Kidney (tissue), 14 donors: ENCODE data around the gene CHD5. TPM values are rescaled to one million over a fixed set of nuclear protein-coding genes. Genes with fewer than 3 reads are reported as not detected.

Source experiments
- DNase-seq, 5 donors: peaks; one replicate each; pipeline ENCODE4 v3.0.0-alpha.2; 2013 to 2020
- FAIRE-seq: peaks from 2 replicates; lab custom pipeline; 2012; peaks lifted over from hg19 to GRCh38; lab: Jason Lieb, UNC
- H3K27ac ChIP-seq, 2 donors: one replicate each; pipeline ENCODE4 v1.7.0; 2013; ENCODE audit warnings: low read depth in 2 of 2, low read length in 2 of 2, inconsistent platforms in 1 of 2
- H3K27me3 ChIP-seq: one replicate; pipeline ENCODE4 v1.7.1; 2013; ENCODE audit warnings: low read length, inconsistent platforms; ENCODE audit not compliant: control insufficient read depth, insufficient read depth
- H3K36me3 ChIP-seq, 3 donors: one replicate each; pipeline versions ENCODE4 v1.7.0 to v1.7.1; 2013; ENCODE audit warnings: low read length in 3 of 3, control low read depth in 1 of 3, inconsistent platforms in 1 of 3; ENCODE audit not compliant: insufficient read depth in 3 of 3, control insufficient read depth in 2 of 3
- H3K4me1 ChIP-seq, 3 donors: one replicate each; pipeline versions ENCODE4 v1.7.0 to v1.7.1; 2013; ENCODE audit warnings: low read length in 3 of 3, inconsistent platforms in 1 of 3, low read depth in 1 of 3; ENCODE audit not compliant: control insufficient read depth in 2 of 3, insufficient read depth in 2 of 3
- H3K4me3 ChIP-seq, 3 donors: one replicate each; pipeline versions ENCODE4 v1.7.0 to v1.8.1; 2013; ENCODE audit warnings: low read length in 3 of 3, control low read depth in 1 of 3, inconsistent platforms in 1 of 3
- H3K9ac ChIP-seq, 3 donors: one replicate each; pipeline versions ENCODE4 v1.7.0 to v1.7.1; 2013; ENCODE audit warnings: low read length in 3 of 3, control low read depth in 1 of 3, inconsistent platforms in 1 of 3
- H3K9me3 ChIP-seq, 3 donors: one replicate each; pipeline versions ENCODE4 v1.7.0 to v1.7.1; 2013; ENCODE audit warnings: low read length in 3 of 3, control low read depth in 1 of 3, inconsistent platforms in 1 of 3; ENCODE audit not compliant: control insufficient read depth in 2 of 3, insufficient read depth in 1 of 3
- CTCF ChIP-seq: IDR thresholded peaks from 3 replicates; pipeline ENCODE4 v1.5.1; 2012; ENCODE audit warnings: mild to moderate bottlenecking, moderate library complexity, borderline replicate concordance; ENCODE audit not compliant: insufficient read depth; ENCODE audit errors: extremely low read depth
- intact Hi-C: fragments of 100-400 bp; cut with DNase I; formaldehyde crosslinking; loops from one replicate; pipeline ENCODE4 v1.11.1; 2022
- polyA plus RNA-seq: library from polyadenylated mRNA; stranded (reverse); fragments of 350-450 nt; fragmentation: Illumina TruSeq; extraction: RNeasy Lipid Tissue Mini Kit (QIAGEN cat#74804); gene quantifications from one replicate; pipeline ENCODE4 v1.2.3, GENCODE V29; 2014; ENCODE audit warnings: low read depth, low replicate concordance; ENCODE audit not compliant: insufficient read depth
- total RNA-seq: library from RNA; stranded (reverse); fragmentation: NEBNext Ultra II Directional; extraction: Animal tissue kit (Norgen Biotek cat#: 25700); gene quantifications from one replicate; pipeline ENCODE4 v1.2.1, GENCODE V29; 2021
- donor health status: control.
- donor health status: control.
- donor health status: control.
- donor health status: control.
- donor health status: control.
- donor health status: DM: yes; HTN: yes; CAD: no.
- donor health status: Normal renal cell carcinoma (clear cell type).

The CHD5 gene
- total and polyA plus RNA-seq, 2 donors from 2014 or later = 0.54 to 0.85 TPM

- Histone ChIP-seq H3K9me3 (no peaks in the 10 kb centered on the region), H3K4me1 (no peaks in the 10 kb centered on the region), H3K27me3 (no peaks in the 10 kb centered on the region), H3K4me3 (no peak overlapping the region), H3K9ac (no peak overlapping the region), H3K36me3 (no peaks in the 10 kb centered on the region), H3K27ac (no peak overlapping the region)
- no peak for TF ChIP-seq CTCF
- FAIRE-seq (no peak), DNase-seq (no peak)
- intact Hi-C loops = no loop called here
Measured at GRCh38 chr1:6071219-6071618, 108.9 kb downstream of the CHD5 start.

GRCh38 chr1:6070450-6070974 lies 109.6 kb downstream of the CHD5 start:
- H3K27me3 ChIP-seq = no peaks in the 10 kb centered on the region
- H3K9me3 ChIP-seq = no peaks in the 10 kb centered on the region
- intact Hi-C loops = no loop called here
- no peak overlapping the region for H3K4me3 ChIP-seq
- no peaks in the 10 kb centered on the region for H3K36me3 ChIP-seq
- H3K4me1 ChIP-seq = no peaks in the 10 kb centered on the region
- H3K9ac ChIP-seq = no peak overlapping the region
- TF ChIP-seq CTCF = no peak
- H3K27ac ChIP-seq = no peak overlapping the region
- no peak for DNase-seq
- FAIRE-seq = no peak

- Histone ChIP-seq H3K9ac (no peak overlapping the region), H3K27ac (no peak overlapping the region), H3K4me1 (no peaks in the 10 kb centered on the region), H3K4me3 (no peak overlapping the region), H3K27me3 (no peaks in the 10 kb centered on the region), H3K36me3 (peaks cover 0 to under 1% (median 0%) of the 10 kb centered on the region in 3 donors), H3K9me3 (no peaks in the 10 kb centered on the region)
- no peak for TF ChIP-seq CTCF
- DNase-seq (no peak), FAIRE-seq (no peak)
- intact Hi-C loops = no loop called here
Measured at GRCh38 chr1:6069573-6069972, 110.5 kb downstream of the CHD5 start.

GRCh38 chr1:6068932-6069331 lies 111.2 kb downstream of the CHD5 start:
- Histone ChIP-seq H3K9me3 (no peaks in the 10 kb centered on the region), H3K27me3 (no peaks in the 10 kb centered on the region), H3K27ac (no peak overlapping the region), H3K9ac (no peak overlapping the region), H3K4me3 (no peak overlapping the region), H3K4me1 (no peaks in the 10 kb centered on the region), H3K36me3 (peaks cover 0 to 2% (median 0%) of the 10 kb centered on the region in 3 donors)
- FAIRE-seq (no peak), DNase-seq (no peak)
- TF ChIP-seq CTCF = no peak
- intact Hi-C loops = no loop called here
